ENCODE results near the gene GCNT1.

DNA sequence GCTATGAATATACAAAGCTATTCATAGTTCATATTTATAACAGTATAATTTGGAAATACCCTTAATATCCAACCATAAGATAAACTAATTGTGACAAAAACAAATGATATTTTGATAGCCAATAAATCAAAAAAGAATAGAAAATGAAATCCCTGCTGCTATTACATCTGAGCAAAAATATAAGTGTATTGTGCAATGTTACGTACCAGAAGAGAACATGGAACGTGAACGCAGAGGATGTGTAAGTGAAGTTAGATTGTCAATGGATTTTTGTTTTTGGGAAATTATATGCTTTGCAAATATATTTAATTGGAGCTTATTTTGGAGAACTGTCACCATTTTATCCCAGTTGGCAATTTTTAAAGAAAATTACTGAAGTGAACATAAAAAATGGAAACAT is 15.4 kb downstream of the GCNT1 start:
- TF ChIP-seq POLR2A (IDR thresholded peaks at IDR 0.05; ENCODE audit: low read depth, low read length) (no peak), POLR2AphosphoS5 (IDR thresholded peaks at IDR 0.05; ENCODE audit: low read depth, low read length) (no peak), TAF1 (IDR thresholded peaks at IDR 0.05; ENCODE audit: low read depth, low read length) (no peak), POU2F2 (IDR thresholded peaks at IDR 0.05; ENCODE audit: low read depth, low read length) (no peak), PAX5 (IDR thresholded peaks at IDR 0.05; ENCODE audit: insufficient read depth, low read length, severe bottlenecking) (no peak)
